ENCODE data around the gene CRYGA.

CRYGA gene, protein sequence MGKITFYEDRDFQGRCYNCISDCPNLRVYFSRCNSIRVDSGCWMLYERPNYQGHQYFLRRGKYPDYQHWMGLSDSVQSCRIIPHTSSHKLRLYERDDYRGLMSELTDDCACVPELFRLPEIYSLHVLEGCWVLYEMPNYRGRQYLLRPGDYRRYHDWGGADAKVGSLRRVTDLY

DNA sequence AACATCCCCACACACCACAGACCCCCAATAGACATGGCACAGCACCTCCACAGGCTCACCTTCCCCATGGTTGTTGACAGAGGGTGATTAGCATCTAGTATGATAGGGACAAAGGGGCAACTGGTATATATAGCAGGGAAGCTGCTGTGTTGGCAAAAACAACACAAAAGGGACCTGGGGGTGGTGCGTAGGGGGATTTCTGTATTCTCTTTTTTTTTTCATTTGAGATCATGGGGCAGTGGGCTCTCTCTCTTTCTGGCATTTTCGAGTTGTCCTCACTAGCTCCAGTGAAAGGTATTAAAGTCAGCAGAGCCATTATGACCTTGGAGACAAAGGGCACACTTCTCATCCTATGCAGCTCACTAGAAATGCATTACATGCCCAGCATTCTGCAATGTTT lies at the start of gene CRYGA:
CRYGA (minus strand) TSS at position 101 of the 400 bp plus-strand sequence; CDS start at position 68, 33 bp downstream.
- no peak for DNase-seq (ENCODE audit: low spot score)

DNA sequence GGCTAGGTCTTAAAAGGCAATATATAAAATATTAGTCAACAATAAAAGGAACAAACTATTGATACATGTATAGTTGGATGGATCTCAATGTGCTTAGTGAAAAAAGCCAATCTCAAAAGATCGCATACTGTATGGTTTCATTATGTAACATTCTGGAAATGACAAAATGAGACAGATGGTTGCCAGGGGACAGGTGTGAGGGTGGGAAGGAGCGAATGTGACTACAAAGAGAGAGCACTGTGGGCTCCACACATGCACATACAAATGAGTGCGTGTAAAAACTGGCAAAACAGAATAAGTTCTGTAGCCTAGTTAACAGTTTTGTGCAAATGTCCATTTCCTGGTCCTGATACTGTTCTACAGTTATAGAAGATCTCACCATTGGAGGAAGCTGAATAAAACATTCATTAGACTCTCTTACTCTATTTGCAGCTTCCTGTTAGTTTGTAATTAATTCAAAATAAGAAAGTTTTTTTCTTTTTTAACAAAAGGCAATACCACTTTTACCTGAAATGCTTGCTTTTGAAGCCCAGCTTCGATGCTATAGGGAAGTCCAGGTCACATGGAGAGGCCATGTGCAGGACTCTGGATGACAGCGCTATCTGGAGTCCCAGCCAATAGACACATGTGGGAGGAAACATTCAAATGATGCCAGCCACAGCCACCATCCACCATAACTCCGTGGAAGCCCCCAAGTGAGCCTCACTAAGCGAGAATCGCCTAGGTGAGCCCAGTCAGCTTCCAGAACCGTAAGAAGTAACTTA lies 47.5 kb upstream of the CRYGA start:
- DNase-seq (ENCODE audit: low spot score): no peak

DNA sequence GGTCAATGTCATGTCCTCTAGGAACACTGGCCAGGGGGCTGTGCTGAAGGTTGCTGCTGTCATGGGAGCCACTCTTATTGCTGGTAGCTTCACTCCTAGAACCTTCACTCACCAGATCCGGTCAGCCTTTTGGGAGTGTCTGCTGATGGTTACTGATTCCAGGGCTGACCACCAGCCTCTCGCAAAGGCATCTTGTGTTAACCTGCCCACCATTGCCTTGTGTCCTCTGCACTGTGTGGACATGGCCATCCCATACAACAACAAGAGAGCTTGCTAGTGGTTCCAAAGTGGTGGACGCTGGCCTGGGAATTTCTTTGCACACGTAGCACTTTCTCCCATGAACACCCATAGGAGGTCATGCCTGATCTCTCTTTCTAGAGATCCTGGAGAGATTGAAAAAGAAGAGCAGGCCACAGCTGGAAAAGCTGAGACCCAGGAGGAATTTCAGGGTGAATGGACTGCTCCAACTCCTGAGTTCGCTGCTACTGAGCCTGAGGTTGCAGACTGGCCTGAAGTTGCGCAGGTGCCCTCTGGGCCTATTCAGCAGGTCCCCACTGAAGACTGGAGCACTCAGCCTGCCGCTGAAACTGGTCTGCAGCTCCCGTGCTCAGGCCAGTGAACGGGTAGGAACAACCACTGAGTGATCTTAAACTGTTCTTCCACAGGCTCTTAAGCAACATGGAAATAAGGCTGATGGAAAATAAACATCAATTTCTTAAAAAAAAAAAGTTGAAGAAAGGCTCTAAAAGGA lies 45.1 kb upstream of the CRYGA start:
- DNase-seq (ENCODE audit: low spot score): no peak

DNA sequence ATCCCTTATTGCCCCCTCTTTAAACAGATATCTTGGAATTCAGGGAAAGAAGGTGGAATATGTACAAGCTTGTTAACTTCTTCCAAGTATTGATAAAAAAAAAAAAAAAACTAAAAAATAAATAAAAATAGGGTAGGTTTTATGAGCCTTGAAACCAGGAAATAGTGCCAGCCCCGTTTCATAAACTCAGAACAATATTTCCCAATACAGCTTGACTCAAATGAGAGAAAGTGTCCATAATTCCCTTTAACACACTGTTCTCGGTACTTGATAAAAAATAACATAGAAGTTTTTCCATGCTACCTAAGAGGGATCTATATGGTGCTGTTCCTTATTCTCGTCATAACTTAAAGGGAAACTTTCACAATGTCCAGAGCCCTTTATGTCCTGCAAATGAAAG lies 44.4 kb upstream of the CRYGA start:
- DNase-seq (ENCODE audit: low spot score): no peak

DNA sequence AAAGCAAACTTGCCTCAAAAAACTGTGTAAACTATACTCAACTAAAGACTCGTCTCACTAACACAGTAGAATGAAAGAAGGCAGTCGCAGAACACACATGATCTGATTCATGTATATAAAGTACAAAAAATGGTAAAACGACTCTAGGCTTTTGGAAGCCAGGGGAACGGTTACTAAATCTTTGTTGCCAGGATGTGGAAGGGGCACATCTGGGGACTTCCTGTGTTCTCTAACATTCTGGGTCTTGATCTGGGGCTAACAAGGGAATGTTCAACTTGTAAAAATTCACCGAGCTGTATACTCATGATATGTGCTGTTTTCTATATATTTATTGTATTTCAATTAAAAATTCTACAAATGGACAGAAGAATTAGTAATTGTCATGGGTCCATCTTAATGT lies 40.8 kb upstream of the CRYGA start:
- DNase-seq (ENCODE audit: low spot score): no peak

DNA sequence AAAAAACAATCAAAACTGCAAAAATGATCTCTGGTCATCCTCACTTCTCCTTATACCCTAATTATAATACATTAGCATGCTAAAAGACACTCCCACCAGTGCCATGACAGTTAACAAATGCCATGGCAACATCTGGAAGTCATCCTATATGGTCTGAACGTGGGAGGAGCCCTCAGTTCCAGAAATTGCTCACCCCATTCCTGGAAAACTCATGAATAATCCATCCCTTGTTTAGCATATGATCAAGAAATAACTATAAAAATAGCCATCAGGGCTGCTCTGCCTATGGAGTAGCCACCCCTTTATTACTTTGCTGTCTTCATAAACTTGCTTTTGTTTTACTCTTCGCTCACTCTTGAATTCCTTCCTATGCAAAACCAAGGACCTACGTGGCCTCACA lies 32.1 kb upstream of the CRYGA start:
- no peak for DNase-seq (ENCODE audit: low spot score)

DNA sequence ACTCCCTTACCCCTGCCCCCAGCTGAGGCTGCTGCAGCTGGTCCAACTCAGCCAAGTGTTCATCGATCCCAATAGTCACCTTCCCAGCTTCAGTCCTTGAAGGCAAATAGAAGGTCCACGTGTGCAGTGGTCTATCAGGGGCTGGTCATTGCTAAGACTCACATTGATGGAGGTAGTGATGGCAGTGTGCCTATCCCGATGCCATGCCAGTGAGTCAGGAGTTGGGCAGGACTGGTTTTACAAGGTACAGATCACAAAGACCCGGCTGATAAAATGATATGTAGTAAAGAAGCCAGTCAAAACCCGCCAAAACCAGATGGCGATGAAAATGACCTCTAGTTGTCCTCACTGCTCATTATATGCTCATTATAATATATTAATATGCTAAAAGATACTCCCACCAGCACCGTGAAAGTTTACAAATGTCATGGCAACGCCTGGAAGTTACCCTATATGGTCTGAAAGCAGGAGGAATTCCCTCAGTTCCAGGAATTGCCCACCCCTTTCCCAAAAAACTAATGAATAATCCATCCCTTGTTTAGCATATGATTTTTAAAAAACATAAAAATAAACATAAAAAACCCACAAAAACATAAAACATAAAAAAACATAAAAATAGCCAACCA lies 29.3 kb upstream of the CRYGA start:
- no peak for DNase-seq (ENCODE audit: low spot score)

DNA sequence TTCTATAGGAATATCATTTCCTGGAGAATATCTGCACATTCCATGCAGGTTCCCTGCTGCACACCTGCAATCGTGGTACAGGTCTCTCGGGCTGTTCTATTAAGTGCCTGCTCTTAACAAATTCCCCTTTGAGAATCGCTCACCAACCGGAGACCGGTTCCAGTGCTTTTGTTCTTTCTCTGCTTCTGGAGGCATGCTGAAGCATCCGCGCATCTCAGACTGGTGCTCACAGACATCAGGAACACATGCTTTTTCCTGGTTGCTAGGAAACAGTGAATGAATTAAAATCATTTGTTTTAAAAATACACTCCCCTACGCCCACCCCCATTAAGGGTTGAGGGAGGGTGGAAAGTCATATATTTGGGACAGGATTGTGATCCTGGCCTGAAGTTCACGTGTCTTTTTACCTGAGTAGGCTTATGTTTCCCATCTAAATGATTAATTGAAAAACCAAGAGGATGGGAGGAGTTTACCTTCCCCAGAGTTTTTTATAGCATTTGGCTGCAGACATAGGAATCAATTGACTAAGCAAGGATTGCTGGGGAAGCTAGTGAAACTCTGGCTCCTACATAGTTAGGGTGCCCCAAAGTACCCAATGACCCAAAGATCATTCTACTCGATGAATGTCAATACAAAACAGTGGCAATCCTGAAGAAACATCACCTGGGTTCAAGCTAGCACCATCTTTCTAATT lies 26.6 kb upstream of the CRYGA start, which contains the start of gene C2orf80:
C2orf80 (minus strand) TSS at position 221 of the 694 bp plus-strand sequence. CDS start 3,044 bp downstream, outside the sequence.
- DNase-seq (ENCODE audit: low spot score): no peak

DNA sequence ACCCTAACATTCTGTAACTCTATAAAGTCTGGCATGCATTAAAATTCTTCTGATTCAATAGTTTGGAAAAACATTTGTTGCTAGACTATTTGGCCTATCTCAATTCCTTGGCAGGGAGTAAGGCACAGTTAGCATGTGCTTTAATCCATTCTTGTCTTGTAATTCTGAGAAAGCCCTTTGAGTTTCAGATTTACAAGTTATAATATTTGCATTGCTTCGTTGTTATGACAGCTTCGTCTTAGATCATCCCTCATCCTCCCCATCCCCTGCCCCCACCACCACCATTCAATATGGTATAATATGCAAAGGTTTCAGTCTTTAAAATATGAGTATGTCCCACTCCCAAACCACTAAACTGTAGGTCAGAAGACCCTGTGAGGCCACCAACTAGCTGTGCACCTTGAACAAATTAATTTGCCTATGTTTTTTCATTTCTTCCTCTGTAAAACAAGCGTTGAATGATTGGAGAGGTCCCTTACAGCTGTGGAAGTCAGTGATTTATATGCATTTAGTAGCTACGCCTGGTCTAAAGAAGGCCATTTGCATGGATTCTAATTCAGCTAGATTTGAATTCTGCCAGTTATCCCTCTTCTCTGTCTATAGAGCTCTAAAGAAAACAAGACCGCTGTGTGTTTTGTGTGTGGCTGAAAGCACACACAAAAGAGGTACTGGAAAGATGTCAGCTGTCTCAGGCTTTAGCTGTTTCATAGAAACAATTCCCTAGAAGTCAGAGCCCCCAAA lies 25.9 kb upstream of the CRYGA start:
- DNase-seq (ENCODE audit: low spot score): no peak

DNA sequence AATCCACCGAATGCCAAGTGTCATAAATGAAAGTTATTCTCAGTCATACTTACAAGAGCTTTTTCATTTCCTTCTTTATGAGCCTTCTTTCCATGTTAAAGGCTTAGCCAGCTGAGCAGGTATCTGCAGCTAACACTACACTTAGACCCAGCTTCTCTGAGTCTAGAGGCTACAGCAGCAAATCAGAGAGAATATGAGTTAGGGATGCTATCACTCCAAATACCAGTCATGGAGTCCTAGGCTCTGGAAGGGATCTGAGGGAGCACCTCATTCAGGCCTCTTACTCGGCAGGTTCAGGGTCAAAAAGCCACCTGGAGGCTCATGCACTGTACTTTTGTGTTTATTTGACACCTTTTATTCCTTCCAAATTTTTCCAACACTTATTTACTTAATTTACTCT lies 23.5 kb upstream of the CRYGA start:
- DNase-seq (ENCODE audit: low spot score): no peak

DNA sequence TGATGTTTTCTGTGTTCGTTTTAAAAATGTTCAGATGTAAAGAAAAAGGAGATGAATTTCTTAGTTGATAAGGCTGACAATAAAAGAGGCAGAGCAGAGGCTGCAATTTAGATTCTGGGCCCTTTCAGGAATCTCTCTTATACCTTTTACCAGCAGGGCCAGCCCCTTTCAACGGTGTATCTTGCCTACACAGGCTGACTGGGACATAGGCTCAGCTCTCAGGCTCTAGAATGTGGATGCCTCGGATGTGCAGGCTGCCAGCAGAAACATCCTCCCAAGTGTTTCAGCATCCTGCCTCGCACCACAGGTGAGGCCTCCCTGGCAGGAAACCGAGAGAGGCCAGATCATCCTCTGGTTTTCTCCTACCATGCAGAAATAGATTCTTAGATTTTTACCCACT lies 23.1 kb upstream of the CRYGA start:
- no peak for DNase-seq (ENCODE audit: low spot score)

DNA sequence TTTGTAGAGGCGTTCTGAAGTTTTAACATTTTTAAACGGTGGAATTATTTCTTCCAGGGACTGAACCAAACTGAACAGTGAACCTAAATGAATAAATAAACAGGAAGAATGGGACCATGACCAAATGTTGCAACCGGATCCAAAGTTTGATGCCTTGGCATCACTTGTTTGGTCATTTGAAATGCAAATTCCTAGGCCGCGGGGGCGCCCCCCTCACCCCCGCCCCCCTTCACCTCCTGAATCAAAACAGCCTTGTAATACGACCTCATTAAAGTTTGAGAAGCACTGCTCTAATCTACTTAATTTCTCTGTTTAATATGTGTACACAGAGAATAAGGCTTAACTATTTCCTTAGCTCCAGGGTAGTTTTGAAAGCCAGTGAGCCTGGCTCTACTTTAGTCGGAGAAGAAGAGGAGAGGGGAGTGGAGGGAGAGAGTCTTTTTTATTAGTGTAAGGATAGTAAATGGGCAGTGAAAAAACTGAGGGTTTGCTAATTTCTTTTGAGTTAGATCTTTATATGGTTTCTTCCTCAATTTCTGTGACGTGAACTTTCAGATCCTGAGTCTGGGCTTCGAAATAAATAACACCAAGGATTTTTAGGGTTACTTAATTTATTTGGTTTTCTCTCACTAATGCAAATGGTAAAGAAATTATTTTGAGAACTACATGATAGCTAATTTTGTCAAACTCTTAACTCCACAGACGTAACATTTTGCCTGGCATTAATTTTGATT lies 20.8 kb upstream of the CRYGA start:
- DNase-seq (ENCODE audit: low spot score): no peak

DNA sequence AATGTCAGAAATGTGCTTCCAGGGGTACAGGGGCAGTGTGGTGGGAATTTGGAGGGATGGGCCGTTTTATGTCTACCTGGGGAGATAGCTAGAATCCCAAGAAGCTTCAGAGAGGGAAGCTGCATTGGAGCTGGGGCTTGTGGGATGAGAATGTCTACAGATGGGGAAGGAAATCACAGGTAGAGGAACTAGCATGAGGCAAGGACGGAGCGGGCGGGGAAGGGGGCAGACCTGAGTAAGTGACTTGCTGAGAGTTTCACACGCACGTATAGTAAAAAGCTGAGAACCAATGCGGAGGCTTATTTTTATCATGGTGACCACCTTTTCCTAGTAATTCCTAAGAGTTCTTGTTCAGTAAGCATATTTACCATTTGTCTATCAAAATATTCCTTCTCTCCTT lies 20.1 kb upstream of the CRYGA start:
- DNase-seq (ENCODE audit: low spot score): no peak

DNA sequence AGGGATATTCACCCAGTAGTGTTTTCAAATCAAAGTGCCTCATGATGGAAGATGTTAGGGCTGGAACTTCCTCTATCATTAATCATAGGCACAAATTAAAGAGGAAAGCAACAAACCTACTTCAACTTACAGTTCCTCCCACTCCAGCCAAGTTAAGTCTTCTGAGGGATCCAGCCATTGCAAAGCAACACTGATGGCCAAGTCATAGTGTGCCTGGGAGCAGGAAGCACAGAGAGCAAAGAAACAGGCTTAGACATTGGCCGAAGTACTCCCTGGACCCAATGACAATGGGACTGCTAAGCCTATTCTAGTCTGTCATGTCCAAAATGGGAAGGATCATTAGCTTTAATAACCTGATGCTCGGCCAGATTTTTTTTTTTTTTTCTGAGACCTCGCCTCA lies 19.4 kb upstream of the CRYGA start:
- no peak for DNase-seq (ENCODE audit: low spot score)

DNA sequence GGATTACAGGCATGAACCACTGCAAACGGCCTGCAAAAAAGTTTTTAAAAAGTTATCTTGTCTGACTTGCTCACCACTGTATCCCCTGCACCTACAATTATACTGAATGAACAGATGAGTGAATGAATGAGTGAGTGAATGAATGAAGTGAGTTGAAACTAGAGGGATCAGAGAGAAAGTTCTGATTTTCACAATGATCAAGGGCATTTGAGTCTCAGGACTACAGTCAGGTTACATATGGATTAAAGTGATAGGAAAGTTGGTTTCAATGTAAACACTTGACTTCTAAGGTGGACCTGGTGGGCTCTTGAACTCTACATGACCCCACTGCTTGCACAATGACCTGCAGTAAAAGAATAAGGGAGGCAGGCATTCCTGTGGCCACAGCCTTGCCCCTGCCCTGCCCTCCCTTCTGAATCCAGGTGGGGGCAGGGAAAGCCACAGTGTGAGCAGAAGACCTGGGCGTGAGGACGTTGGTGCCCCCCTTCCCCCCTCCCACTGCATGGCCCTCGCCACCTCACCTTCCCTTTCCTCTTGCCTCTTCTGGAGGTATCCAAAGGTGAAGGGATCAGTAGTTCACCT lies 15.7 kb upstream of the CRYGA start:
- no peak for DNase-seq (ENCODE audit: low spot score)

DNA sequence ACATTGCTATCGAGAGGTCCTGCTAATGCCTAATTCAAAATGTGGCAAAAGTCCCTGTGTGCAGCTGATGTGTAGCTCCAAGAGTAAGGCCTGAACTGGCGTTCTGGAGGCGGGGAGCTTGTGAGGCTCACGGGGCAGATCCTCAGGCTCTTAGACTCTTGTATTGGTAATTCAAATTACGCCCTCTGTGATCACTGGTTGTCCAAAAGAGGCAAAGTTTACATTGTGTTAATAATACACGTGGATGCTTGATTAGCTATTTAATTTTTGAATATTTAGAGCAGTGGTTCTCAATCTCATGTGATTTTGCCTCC lies 12.4 kb upstream of the CRYGA start:
- DNase-seq (ENCODE audit: low spot score): no peak

DNA sequence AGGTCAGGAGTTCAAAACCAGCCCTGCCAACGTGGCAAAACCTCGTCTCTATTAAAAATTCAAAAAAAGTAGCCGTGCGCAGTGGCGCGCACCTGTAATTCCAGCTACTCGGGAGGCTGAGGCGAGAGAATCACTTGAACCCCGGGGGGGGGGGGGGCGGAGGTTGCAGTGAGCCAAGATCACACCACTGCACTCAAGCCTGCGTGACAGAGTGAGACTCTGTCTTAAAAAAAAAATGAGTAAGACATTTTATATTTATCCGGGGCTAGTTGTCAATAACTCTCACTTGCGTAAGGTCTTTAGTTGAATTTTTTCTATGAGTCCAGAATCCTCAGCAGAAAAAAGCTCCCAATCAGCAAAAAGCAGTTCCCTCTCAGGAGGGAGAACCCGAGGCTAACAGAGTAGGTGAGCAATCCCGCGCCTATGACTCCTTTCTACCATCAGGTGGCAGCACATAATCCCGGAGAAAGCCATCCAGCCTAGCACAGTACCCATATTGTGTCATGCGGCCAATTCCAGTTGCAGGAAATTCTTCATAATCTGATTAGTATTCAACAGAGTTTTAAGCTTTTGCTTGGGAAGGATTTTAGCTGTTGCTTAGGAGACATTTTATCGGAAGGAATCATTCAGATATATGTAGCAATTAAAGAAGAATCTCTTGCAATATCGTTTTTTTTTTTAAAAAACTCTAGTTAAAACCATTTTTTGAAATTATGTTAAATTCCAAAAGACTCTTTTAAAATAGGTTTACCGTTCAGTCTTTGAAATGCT lies 11.9 kb upstream of the CRYGA start:
- peak; percentile 71 for DNase-seq (ENCODE audit: low spot score)

DNA sequence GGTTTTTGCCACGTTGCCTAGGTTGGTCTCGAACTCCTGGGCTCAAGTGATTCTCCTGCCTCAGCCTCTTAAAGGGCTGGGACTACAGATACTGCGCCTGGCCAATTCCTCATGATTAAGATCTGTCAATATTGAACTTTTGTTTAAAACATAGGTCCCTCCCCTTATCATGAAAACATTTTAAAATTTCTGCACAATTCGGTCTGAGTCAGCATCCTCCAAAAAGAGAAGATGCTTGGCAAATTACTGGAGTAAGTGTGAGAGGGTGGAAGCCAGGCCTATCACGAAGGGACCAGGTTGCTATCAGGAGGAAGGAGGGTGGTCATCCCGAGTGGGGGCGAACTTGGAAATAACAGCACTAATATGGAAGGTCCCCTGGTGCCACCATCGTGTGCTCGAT lies 10.8 kb upstream of the CRYGA start:
- no peak for DNase-seq (ENCODE audit: low spot score)

DNA sequence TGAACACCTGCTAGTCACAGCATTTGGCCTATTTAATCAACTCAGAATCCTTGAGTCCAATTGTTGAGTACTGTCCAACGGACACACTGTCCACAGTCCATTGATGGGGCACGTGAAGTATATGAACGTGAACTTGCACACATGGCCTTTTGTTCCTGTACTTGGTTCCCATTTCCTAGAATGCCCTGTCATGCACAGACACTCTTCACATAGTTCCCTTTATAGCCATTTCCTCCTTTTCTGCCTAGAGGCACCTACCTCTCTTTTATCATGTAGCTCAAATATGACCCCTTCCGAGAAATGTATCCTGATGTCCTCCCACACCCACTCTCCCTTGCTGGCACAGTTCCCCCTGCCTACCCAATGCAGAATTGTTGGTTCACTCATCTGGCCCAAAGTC lies 8.7 kb upstream of the CRYGA start:
- DNase-seq (ENCODE audit: low spot score): no peak
